Measurements from ENCODE around the gene ADARB2.

The ADARB2 gene

DNA sequence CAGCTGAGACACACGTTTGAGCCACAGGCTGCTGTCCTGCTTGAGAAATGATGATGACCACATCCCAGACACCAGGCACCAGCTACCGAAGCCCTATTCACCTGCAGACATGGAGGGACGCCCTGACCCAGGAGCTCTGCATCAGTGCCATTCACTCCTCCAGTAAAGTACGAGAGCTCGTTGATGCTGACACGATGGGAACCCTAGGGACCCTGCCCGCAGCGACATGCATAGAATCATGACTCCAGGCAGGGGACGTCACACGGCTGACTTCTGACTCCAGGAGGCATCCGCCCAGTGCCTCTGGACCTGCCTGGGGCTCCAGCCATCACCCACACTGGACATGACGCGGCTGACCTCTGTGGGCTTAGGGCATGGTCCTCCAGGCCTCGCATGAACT, 129.9 kb downstream of the ADARB2 start:
- H3K4me3 ChIP-seq (ENCODE audit: control insufficient read depth, low read depth, low read length) = no peak overlapping the region
- DNase-seq (ENCODE audit: low read depth) = no peak
- TF ChIP-seq, protein P1, sequence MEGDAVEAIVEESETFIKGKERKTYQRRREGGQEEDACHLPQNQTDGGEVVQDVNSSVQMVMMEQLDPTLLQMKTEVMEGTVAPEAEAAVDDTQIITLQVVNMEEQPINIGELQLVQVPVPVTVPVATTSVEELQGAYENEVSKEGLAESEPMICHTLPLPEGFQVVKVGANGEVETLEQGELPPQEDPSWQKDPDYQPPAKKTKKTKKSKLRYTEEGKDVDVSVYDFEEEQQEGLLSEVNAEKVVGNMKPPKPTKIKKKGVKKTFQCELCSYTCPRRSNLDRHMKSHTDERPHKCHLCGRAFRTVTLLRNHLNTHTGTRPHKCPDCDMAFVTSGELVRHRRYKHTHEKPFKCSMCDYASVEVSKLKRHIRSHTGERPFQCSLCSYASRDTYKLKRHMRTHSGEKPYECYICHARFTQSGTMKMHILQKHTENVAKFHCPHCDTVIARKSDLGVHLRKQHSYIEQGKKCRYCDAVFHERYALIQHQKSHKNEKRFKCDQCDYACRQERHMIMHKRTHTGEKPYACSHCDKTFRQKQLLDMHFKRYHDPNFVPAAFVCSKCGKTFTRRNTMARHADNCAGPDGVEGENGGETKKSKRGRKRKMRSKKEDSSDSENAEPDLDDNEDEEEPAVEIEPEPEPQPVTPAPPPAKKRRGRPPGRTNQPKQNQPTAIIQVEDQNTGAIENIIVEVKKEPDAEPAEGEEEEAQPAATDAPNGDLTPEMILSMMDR (conservative IDR thresholded peaks at IDR 0.05; ENCODE audit: control insufficient read depth, insufficient read depth, low read depth, low read length) = no peak

DNA sequence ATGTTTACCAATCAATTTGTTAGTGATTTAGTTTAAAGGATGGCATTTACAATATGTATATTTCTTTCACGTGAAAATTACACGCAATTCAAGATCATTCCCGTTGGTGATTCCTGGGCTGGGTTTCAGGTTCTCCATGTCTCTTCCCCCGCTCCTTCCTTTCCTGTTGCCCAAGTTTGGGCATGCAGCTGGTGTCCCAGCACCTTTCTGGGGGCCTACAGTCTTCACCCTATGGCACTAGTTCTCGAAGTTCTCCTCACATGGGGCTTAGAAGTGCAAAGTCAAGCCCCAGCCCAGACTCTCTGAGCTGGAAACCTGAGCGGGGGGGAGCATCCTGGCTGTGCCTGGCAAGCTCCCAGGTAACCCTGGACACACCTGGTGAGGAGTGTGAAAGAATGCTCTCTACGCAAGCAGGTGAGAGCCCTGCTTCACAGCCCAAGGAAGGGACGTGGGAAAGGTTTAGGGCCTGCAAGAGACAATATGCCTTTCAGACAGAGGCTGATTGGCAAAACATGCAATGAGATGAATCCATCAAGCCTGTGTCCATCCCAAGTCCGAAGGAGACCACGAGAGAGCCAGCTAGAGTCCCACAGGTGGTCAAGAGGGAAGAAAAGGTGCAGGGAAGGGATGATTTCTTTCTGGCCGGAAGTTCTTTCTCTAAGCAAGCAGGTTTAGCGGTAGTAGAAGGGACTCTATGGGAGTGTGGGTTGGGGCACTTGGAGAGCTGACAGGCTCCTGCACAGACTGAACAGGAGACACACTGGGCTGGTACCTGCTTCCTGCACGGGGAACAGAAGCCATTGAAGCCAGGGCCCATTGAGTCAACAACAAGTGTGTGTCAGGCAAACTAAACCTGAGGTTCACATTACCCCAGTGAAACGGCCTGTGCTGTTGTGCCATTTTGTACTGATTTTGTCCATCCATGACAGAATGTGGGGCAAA, 131.1 kb downstream of the ADARB2 start:
- no peak overlapping the region for H3K4me3 ChIP-seq (ENCODE audit: control insufficient read depth, low read depth, low read length)
- TF ChIP-seq, protein P1 (conservative IDR thresholded peaks at IDR 0.05; ENCODE audit: control insufficient read depth, insufficient read depth, low read depth, low read length) = no peak
- no peak for DNase-seq (ENCODE audit: low read depth)

DNA sequence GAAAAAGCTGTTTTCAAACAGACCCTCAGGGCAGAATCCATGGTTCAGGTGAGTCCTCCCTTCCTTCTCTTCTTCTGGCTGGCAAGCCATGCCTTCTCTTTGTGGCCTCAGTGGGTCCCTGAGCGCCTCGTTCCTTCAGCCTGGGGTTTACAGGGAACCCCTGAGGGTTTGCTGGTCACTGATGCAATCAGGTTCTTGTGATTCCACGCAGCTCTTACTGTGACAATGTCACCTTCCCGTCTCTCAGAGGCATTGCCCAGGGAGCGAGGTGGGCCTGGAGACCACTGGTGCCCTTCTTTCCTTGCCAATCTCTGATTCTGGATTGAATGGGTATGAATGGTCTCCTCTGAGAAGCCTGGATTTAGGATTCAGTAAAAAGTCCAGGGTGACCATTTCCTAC, 132.2 kb downstream of the ADARB2 start:
- H3K4me3 ChIP-seq (ENCODE audit: control insufficient read depth, low read depth, low read length) = no peak overlapping the region
- DNase-seq (ENCODE audit: low read depth) = no peak
- TF ChIP-seq, protein P1 (conservative IDR thresholded peaks at IDR 0.05; ENCODE audit: control insufficient read depth, insufficient read depth, low read depth, low read length) = no peak

DNA sequence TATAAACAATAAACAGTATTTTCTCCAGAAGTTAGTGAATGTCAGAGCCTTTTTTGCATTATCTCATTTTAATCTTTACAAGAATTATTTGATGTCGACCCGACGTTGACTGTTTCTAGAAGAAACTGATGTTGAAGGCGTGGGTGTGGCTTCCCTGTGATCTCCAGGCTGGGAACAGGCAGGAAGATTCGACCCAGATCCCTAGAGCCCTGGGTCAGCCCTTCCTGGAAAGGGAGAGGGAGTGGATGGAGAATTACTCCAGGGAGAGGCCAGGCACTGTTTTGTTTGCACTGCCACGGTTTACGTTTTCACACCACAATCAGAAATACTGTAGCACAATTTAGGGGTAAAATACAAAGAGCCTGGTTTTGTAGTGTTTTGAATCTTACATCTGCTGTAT, 133.1 kb downstream of the ADARB2 start:
- no peak overlapping the region for H3K4me3 ChIP-seq (ENCODE audit: control insufficient read depth, low read depth, low read length)
- DNase-seq (ENCODE audit: low read depth) = no peak
- TF ChIP-seq, protein P1 (conservative IDR thresholded peaks at IDR 0.05; ENCODE audit: control insufficient read depth, insufficient read depth, low read depth, low read length) = no peak

DNA sequence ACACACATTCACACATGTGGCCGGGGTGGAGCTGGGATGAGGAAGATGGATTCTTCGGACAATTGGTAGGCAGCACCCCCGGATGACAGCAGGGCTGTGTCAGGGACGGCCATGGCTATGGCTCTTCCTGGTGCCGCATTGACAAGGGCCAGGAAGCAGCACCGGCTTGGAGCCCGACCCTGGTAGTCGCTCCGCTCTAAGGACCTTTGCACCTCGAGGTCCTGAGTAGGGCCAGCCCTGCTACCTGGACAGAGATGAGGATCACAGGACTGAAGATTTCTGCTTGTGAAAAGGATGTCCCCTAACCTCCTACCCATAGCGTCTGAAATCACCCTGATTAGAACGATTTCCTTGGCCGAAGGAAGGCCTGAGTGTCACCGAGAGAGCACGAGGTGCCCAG, 134.1 kb downstream of the ADARB2 start:
- no peak for DNase-seq (ENCODE audit: low read depth)
- no peak overlapping the region for H3K4me3 ChIP-seq (ENCODE audit: control insufficient read depth, low read depth, low read length)
- TF ChIP-seq, protein P1 (conservative IDR thresholded peaks at IDR 0.05; ENCODE audit: control insufficient read depth, insufficient read depth, low read depth, low read length) = no peak

DNA sequence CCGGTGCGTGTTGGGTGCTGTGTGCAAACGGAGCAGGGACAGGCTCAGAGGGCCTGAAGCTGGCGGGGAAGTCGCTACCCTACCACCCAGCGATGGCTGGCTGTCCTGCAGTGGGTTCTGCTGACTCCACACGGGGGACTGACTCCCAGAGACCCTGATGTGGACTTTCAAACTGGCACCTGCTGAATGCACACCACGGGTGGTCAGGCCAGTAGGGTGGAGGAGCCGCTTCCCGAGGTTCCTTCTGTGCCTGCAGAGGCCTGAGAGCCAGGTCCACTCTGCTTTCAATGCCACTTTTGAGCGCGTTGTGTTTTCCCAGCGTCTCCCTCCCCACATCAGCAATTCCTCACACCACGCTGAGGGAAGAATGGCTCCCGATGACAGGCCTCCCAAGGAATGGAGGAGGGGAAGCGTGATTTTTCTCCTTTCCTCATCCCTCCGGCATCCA, 135.3 kb downstream of the ADARB2 start:
- no peak overlapping the region for H3K4me3 ChIP-seq (ENCODE audit: control insufficient read depth, low read depth, low read length)
- DNase-seq (ENCODE audit: low read depth) = no peak

More for the DNA sequence above, 135.3 kb downstream of the ADARB2 start:
- TF ChIP-seq, protein P1 (conservative IDR thresholded peaks at IDR 0.05; ENCODE audit: control insufficient read depth, insufficient read depth, low read depth, low read length) = no peak

Data from fibroblast of mammary gland (primary cell).